HepG2 (cell line): ENCODE measurements around the gene EMC9. TPM values are rescaled to one million over a fixed set of nuclear protein-coding genes. Genes with fewer than 3 reads are reported as not detected.

Experiments
- ATAC-seq: fragments of 200-7000 bp; cut with Tn5 transposase; 3 replicates; pipeline ENCODE4 v1.9.1; 2020; ENCODE audit warnings: mild to moderate bottlenecking, moderate library complexity
- BruUV-seq: library from RNA; stranded (reverse); fragments of 400-500 nt; replicated peaks from 2 replicates; lab custom pipeline; 2021; lab: Mats Ljungman, UMichigan
- CTCF ChIA-PET: fragments of 300-600 bp; formaldehyde crosslinking; extraction: SDS; loops from one replicate; lab custom pipeline; 2021; ENCODE audit warnings: low total read pairs, inconsistent platforms, low intra/inter-chr PET ratio; lab: Yijun Ruan, JAX
- POLR2A ChIA-PET: fragments of 350-600 bp; sonication (Branson Sonifier 250); formaldehyde crosslinking; loops from one replicate; lab custom pipeline; 2020; ENCODE audit warnings: antibody characterized with exemption, inconsistent platforms; lab: Yijun Ruan, JAX
- DNase-seq: peaks from one replicate; pipeline ENCODE4 v3.0.0-alpha.2; 2015; ENCODE audit warnings: low spot score
- FAIRE-seq: peaks from 3 replicates; lab custom pipeline; 2011; peaks lifted over from hg19 to GRCh38; lab: Jason Lieb, UNC
- H2AFZ ChIP-seq: one replicate; pipeline ENCODE4 v1.6.1; 2011; ENCODE audit warnings: low read length, inconsistent platforms
- H3K27ac ChIP-seq: fragments of 300-600 bp; 3 replicates; pipeline ENCODE4 v1.8.0; 2011; ENCODE audit warnings: mixed run types, mild to moderate bottlenecking, mixed read lengths, low read length, inconsistent platforms; ENCODE audit not compliant: insufficient read depth; ENCODE audit errors: extremely low read length
- H3K27me3 ChIP-seq, 2 experiments: fragments of 200-600 bp in 1 of 2; 2 replicates in 1 of 2; 3 replicates in 1 of 2; pipeline versions ENCODE4 v1.6.0 to v1.8.0; 2011; ENCODE audit warnings: low read length in 2 of 2, mild to moderate bottlenecking in 2 of 2, moderate library complexity in 2 of 2, inconsistent platforms in 1 of 2; ENCODE audit not compliant: insufficient read depth in 2 of 2, control insufficient read depth in 1 of 2
- H3K36me3 ChIP-seq, 2 experiments: fragments of 200-600 bp in 1 of 2; replicated peaks in 1 of 2; 2 replicates in 1 of 2; 3 replicates in 1 of 2; pipeline versions ENCODE4 v1.5.1 to v1.8.0; 2011; ENCODE audit warnings: low read length in 2 of 2, inconsistent platforms in 1 of 2; ENCODE audit not compliant: insufficient read depth in 2 of 2, control insufficient read depth in 1 of 2
- H3K4me1 ChIP-seq: 2 replicates; pipeline ENCODE4 v1.5.1; 2012; ENCODE audit warnings: low read length, inconsistent platforms; ENCODE audit not compliant: insufficient read depth
- H3K4me2 ChIP-seq: 2 replicates; pipeline ENCODE4 v1.6.0; 2011; ENCODE audit warnings: low read depth, low read length, inconsistent platforms
- H3K4me3 ChIP-seq, 3 experiments: fragments of 200-600 bp in 1 of 3; sonication (generic), shearing (Covaris generic) in 1 of 3; replicated peaks in 1 of 3; 2 replicates each; pipeline ENCODE4 v1.5.1; 2011 to 2016; ENCODE audit warnings: low read length in 3 of 3, inconsistent platforms in 2 of 3, low read depth in 2 of 3, mild to moderate bottlenecking in 2 of 3, control low read depth in 1 of 3, mixed read lengths in 1 of 3; ENCODE audit not compliant: insufficient read depth in 1 of 3
- H3K79me2 ChIP-seq: one replicate; pipeline ENCODE4 v1.6.1; 2011; ENCODE audit warnings: low read length, inconsistent platforms; ENCODE audit not compliant: insufficient read depth
- H3K9ac ChIP-seq: 2 replicates; pipeline ENCODE4 v1.6.0; 2011; ENCODE audit warnings: mild to moderate bottlenecking, low read depth, low read length, inconsistent platforms; ENCODE audit not compliant: insufficient read depth
- H3K9me3 ChIP-seq: 2 replicates; pipeline ENCODE4 v1.5.1; 2012; ENCODE audit warnings: mild to moderate bottlenecking, low read length
- H4K20me1 ChIP-seq: 2 replicates; pipeline ENCODE4 v1.6.0; 2011; ENCODE audit warnings: inconsistent platforms, mild to moderate bottlenecking, low read length, moderate library complexity; ENCODE audit not compliant: insufficient read depth
- ATF1 ChIP-seq: IDR thresholded peaks from 2 replicates; pipeline ENCODE4 v1.6.1; 2016; ENCODE audit warnings: mild to moderate bottlenecking, control low read depth
- BCLAF1 ChIP-seq: fragments of 450-650 bp; IDR thresholded peaks from 2 replicates; pipeline ENCODE4 v1.6.1; 2017; ENCODE audit warnings: mild to moderate bottlenecking
- HMGA1 ChIP-seq: sonication (generic); formaldehyde crosslinking; conservative IDR thresholded peaks from 2 replicates; pipeline ENCODE4 v1.4.0; 2020; ENCODE audit warnings: missing genetic modification reagents
- JUND ChIP-seq: sonication (generic); formaldehyde crosslinking; IDR thresholded peaks from 2 replicates; pipeline ENCODE4 v1.8.0; 2022; ENCODE audit warnings: mild to moderate bottlenecking, missing genetic modification reagents
- MAFG ChIP-seq: sonication (generic); formaldehyde crosslinking; IDR thresholded peaks from 2 replicates; pipeline ENCODE4 v1.5.1; 2020; ENCODE audit warnings: mild to moderate bottlenecking, missing genetic modification reagents
- TBX3 ChIP-seq: fragments of 450-650 bp; IDR thresholded peaks from 2 replicates; pipeline ENCODE4 v1.6.1; 2017; ENCODE audit warnings: antibody characterized with exemption, mild to moderate bottlenecking, inconsistent platforms, borderline replicate concordance
- THAP8 ChIP-seq: sonication (generic); formaldehyde crosslinking; IDR thresholded peaks from 2 replicates; pipeline ENCODE4 v1.5.1; 2020; ENCODE audit warnings: missing genetic modification reagents, mild to moderate bottlenecking, borderline replicate concordance
- ZBTB21 ChIP-seq: sonication (generic); formaldehyde crosslinking; IDR thresholded peaks from 2 replicates; pipeline ENCODE4 v1.4.0; 2020; ENCODE audit warnings: missing genetic modification reagents
- ZNF205 ChIP-seq: IDR thresholded peaks from 2 replicates; pipeline ENCODE4 v1.6.1; 2018; ENCODE audit warnings: missing biosample characterization, missing genetic modification reagents
- ZNF570 ChIP-seq: sonication (generic); formaldehyde crosslinking; IDR thresholded peaks from 2 replicates; pipeline ENCODE4 v1.4.0; 2020; ENCODE audit warnings: mild to moderate bottlenecking, missing genetic modification reagents, borderline replicate concordance
- ZNF572 ChIP-seq: sonication (generic); formaldehyde crosslinking; IDR thresholded peaks from 2 replicates; pipeline ENCODE4 v1.5.1; 2020; ENCODE audit warnings: mild to moderate bottlenecking, missing genetic modification reagents
- ZNF772 ChIP-seq: sonication (generic); formaldehyde crosslinking; IDR thresholded peaks from 2 replicates; pipeline ENCODE4 v1.5.0; 2020; ENCODE audit warnings: mild to moderate bottlenecking, missing genetic modification reagents
- ZNF781 ChIP-seq: sonication (generic); formaldehyde crosslinking; IDR thresholded peaks from 2 replicates; pipeline ENCODE4 v1.5.1; 2020; ENCODE audit warnings: borderline replicate concordance, mild to moderate bottlenecking, missing genetic modification reagents; ENCODE audit errors: not compliant biosample characterization
- WGBS: methylation state at CpG from one replicate; pipeline ENCODE4 v1.1.6; 2017; ENCODE audit warnings: low lambda C conversion rate; 5-methylcytosine and 5-hydroxymethylcytosine counted together
- in situ Hi-C: cut with HindIII; loops from 2 replicates; pipeline ENCODE4 v1.10.0; 2017; ENCODE audit warnings: low pct_unique_long_range_greater_than_20kb; ENCODE audit not compliant: extremely low pct_ligation_motif_present
- intact Hi-C: fragments of 100-400 bp; cut with micrococcal nuclease; formaldehyde crosslinking; loops from one replicate; pipeline ENCODE4 v1.10.0; 2022; ENCODE audit not compliant: unreplicated experiment
- polyA plus RNA-seq, 8 experiments: library from polyadenylated mRNA; depleted of rRNA in 3 of 8; stranded (reverse) in 7 of 8; unstranded in 1 of 8; fragments of >200 nt; fragmentation: Illumina TruSeq in 4 of 8; extraction: Trizol in 4 of 8; gene quantifications; 2 replicates each; pipeline versions ENCODE4 v1.2.1 to v1.2.3, GENCODE V29; 2011 to 2016; ENCODE audit warnings: low read depth in 4 of 8, missing spikeins in 1 of 8, mixed read lengths in 1 of 8; ENCODE audit not compliant: insufficient read depth in 1 of 8
- total RNA-seq, 5 experiments: library from RNA; depleted of rRNA; stranded (reverse); fragments of >200 nt; fragmentation: Illumina TruSeq; extraction: Trizol; gene quantifications; 2 replicates each; pipeline ENCODE4 v1.2.3, GENCODE V29; 2016; ENCODE audit warnings: low read depth in 1 of 5
- TF ChIP-seq, protein P1 (sequence below): sonication (generic); formaldehyde crosslinking; IDR thresholded peaks from 2 replicates; pipeline ENCODE4 v1.4.0; 2020; ENCODE audit warnings: missing genetic modification reagents, borderline replicate concordance

The EMC9 gene
- total and polyA plus RNA-seq, 2 of the 13 experiments (the other 11 are each of a cell fraction or from before 2014, with no cell fraction given): 60.5 to 78.7 TPM

- H3K36me3 ChIP-seq: peaks cover 17 to 25% of the 10 kb centered on the region in 2 experiments
- H3K27ac ChIP-seq: peak within 1 kb of the TSS; percentile 75
- peaks cover 11% of the 10 kb centered on the region for H4K20me1 ChIP-seq
- peak within 1 kb of the TSS; percentile 100 for H3K4me2 ChIP-seq
- CTCF ChIA-PET: interaction anchor here (1.0 to 2.1 kb wide), 2 partner anchors 21 to 25 kb away, joined by 3 to 6 read pairs; partner anchors contain the start of genes DCAF11, IRF9 and NRL
- DNase-seq (peak; percentile 93), ATAC-seq (peak; percentile 86), FAIRE-seq (peak; percentile 71)
- peaks cover 64% of the 10 kb centered on the region for H3K4me1 ChIP-seq
- intact Hi-C loops (loop anchor here (1.0 kb wide), 2 partner anchors 22 to 25 kb away; partner anchors contain the start of genes DCAF11, IRF9 and NRL), in situ Hi-C loops (loop anchor here (25.0 kb wide), 1 partner anchor 824 kb away; the partner anchor contains the start of genes BCL2L2, PABPN1 and PPP1R3E)
- H2AFZ ChIP-seq: peak within 1 kb of the TSS; percentile 62
- 1% methylated on average over 65 of the region's 75 CpGs for WGBS
- no TSS peak for BruUV-seq
- peak within 1 kb of the TSS; percentile 94 for H3K9ac ChIP-seq
- peaks cover 42% of the 10 kb centered on the region for H3K79me2 ChIP-seq
- H3K4me3 ChIP-seq: peak within 1 kb of the TSS; percentile 91 to 98 (median 93)
- no peaks in the 10 kb centered on the region for H3K9me3 ChIP-seq
- no peaks in the 10 kb centered on the region; a peak in 1 of 5 replicates for H3K27me3 ChIP-seq
- POLR2A ChIA-PET: interaction anchor here (0.7 to 22.7 kb wide), 40 partner anchors 8 to 1159 kb away, joined by 3 to 977 read pairs (median 5); partner anchors contain the start of genes ACIN1, C14orf119, CARMIL3 and CHMP4A
- TF ChIP-seq ZNF772 (CRISPR knock-in tag) (peak; percentile 97), ZNF205 (no peak; the same call in 1 of the 2 replicates), ZNF570 (no peak), MAFG (no peak), ZBTB21 (CRISPR knock-in tag) (no peak), ZNF781 (CRISPR knock-in tag) (no peak), TBX3 (peak; percentile 52; the same call in 1 of the 2 replicates), HMGA1 (CRISPR knock-in tag) (no peak), ATF1 (CRISPR knock-in tag) (no peak), JUND (no peak), THAP8 (no peak), ZNF572 (no peak), BCLAF1 (no peak)
- TF ChIP-seq, protein P1, sequence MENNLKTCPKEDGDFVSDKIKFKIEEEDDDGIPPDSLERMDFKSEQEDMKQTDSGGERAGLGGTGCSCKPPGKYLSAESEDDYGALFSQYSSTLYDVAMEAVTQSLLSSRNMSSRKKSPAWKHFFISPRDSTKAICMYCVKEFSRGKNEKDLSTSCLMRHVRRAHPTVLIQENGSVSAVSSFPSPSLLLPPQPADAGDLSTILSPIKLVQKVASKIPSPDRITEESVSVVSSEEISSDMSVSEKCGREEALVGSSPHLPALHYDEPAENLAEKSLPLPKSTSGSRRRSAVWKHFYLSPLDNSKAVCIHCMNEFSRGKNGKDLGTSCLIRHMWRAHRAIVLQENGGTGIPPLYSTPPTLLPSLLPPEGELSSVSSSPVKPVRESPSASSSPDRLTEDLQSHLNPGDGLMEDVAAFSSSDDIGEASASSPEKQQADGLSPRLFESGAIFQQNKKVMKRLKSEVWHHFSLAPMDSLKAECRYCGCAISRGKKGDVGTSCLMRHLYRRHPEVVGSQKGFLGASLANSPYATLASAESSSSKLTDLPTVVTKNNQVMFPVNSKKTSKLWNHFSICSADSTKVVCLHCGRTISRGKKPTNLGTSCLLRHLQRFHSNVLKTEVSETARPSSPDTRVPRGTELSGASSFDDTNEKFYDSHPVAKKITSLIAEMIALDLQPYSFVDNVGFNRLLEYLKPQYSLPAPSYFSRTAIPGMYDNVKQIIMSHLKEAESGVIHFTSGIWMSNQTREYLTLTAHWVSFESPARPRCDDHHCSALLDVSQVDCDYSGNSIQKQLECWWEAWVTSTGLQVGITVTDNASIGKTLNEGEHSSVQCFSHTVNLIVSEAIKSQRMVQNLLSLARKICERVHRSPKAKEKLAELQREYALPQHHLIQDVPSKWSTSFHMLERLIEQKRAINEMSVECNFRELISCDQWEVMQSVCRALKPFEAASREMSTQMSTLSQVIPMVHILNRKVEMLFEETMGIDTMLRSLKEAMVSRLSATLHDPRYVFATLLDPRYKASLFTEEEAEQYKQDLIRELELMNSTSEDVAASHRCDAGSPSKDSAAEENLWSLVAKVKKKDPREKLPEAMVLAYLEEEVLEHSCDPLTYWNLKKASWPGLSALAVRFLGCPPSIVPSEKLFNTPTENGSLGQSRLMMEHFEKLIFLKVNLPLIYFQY (CRISPR knock-in tag): peak; percentile 85; the same call in 1 of the 2 replicates
These were observed 5.3 kb downstream of the EMC9 start, which contains the start of gene PSME1 for GRCh38 chr14:24135834-24136683. PSME1 (plus strand) TSS chr14:24136194; CDS start chr14:24136263, 69 bp downstream.
